Stimulated activated CD4-positive, alpha-beta T cell treated with anti-CD3 and anti-CD28 coated beads, TNF-alpha, amount 100 ng/mL, for 4 hours (primary cell): ENCODE data around the gene ATP1A1.
A peak's percentile ranks its signal among the peaks of the same experiment; 100 is the strongest.

Source experiments
- DNase-seq, 3 experiments: peaks; one replicate each; pipeline ENCODE4 v3.0.0-alpha.2; 2020; ENCODE audit warnings: low read depth in 3 of 3

Gene ATP1A1

GRCh38 chr1:116390195-116390594, 17.2 kb downstream of the ATP1A1 start:
- peak in 1 of 3 experiments; percentile 17 for DNase-seq

- no peak for DNase-seq
Observed at GRCh38 chr1:116391185-116391584, 18.1 kb downstream of the ATP1A1 start.

GRCh38 chr1:116392717-116393404, 19.8 kb downstream of the ATP1A1 start:
- no peak for DNase-seq

- DNase-seq, result no peak
Observed at GRCh38 chr1:116393792-116394191, 20.7 kb downstream of the ATP1A1 start.

- no peak for DNase-seq
Observed at GRCh38 chr1:116394270-116394669, 21.2 kb downstream of the ATP1A1 start.

GRCh38 chr1:116396769-116397168, 23.7 kb downstream of the ATP1A1 start:
- no peak for DNase-seq

GRCh38 chr1:116397728-116398127, 24.7 kb downstream of the ATP1A1 start:
- DNase-seq, result no peak

GRCh38 chr1:116400780-116401179, 27.7 kb downstream of the ATP1A1 start:
- DNase-seq, result no peak

- no peak for DNase-seq
Observed at GRCh38 chr1:116401646-116402176, 28.7 kb downstream of the ATP1A1 start.

- no peak for DNase-seq
Observed at GRCh38 chr1:116402333-116402732, 29.3 kb downstream of the ATP1A1 start.

- no peak for DNase-seq
Observed at GRCh38 chr1:116403496-116404136, 30.6 kb downstream of the ATP1A1 start.

- no peak for DNase-seq
Observed at GRCh38 chr1:116404699-116405098, 31.7 kb downstream of the ATP1A1 start.

- no peak for DNase-seq
Observed at GRCh38 chr1:116405241-116406135, 32.4 kb downstream of the ATP1A1 start.

GRCh38 chr1:116407033-116407432, 34.0 kb downstream of the ATP1A1 start:
- DNase-seq, result no peak

- DNase-seq, result no peak
Observed at GRCh38 chr1:116408193-116408592, 35.1 kb downstream of the ATP1A1 start.

GRCh38 chr1:116408803-116409720, 36.0 kb downstream of the ATP1A1 start:
- DNase-seq, result no peak

GRCh38 chr1:116409751-116410191, 36.7 kb downstream of the ATP1A1 start:
- no peak for DNase-seq

GRCh38 chr1:116411784-116412479, 38.9 kb downstream of the ATP1A1 start:
- DNase-seq, result no peak

- DNase-seq, result no peak
Observed at GRCh38 chr1:116412480-116412798, 39.4 kb downstream of the ATP1A1 start.

GRCh38 chr1:116412898-116413297, 39.9 kb downstream of the ATP1A1 start:
- no peak for DNase-seq

- no peak for DNase-seq
Observed at GRCh38 chr1:116413414-116413813, 40.4 kb downstream of the ATP1A1 start.
